ENCODE measurements around the gene LOC128125822. TPM values are rescaled to one million over a fixed set of nuclear protein-coding genes. Genes with fewer than 3 reads are reported as not detected.

The LOC128125822 gene

DNA sequence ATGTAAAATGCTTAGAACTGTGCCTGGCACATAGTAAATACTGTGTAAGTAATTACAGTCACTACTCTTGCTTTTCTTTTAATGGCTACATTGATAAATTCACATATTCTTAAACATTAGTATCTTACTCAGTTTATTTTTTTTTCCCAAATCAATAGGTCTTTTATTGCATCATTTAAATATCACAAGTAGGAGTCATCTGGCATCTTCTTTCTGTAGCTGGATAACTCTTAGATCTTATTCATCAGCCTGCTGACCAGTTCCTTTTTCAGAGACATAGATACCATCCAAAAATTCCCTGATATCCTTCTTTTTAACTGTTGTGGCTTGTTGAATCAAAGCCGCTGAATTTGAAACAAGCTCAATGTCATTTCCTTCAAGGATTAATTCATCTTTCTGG is 43.3 kb downstream of the LOC128125822 start:
- no peak for ATAC-seq
- H3K36me3 ChIP-seq, result no peaks in the 10 kb centered on the region
- no peak overlapping the region for H3K27ac ChIP-seq
- no peaks in the 10 kb centered on the region for H3K4me1 ChIP-seq
- TF ChIP-seq CTCF (IDR thresholded peaks at IDR 0.05) (no peak), POLR2A (IDR thresholded peaks at IDR 0.05) (no peak)
- intact Hi-C loops (cut with DNase I), result no loop called here
- H3K27me3 ChIP-seq, result no peaks in the 10 kb centered on the region
- no peaks in the 10 kb centered on the region for H3K9me3 ChIP-seq
- 100% methylated on average over 1 of the region's 1 CpG for WGBS (ENCODE audit: insufficient coverage, low coverage, low lambda C conversion rate, missing lambda C conversion rate)
- no peak for DNase-seq
- no peak overlapping the region for H3K4me3 ChIP-seq

Small RNA genes lying within 50 kb of the gene (small RNA-seq; reads per million reads assigned to genes)
- gene AL513043.1, result 0 to 0.10 reads per million in 2 experiments

Other genes with a start within 250 kb of the LOC128125822 start
- gene PTP4A1, start within 50 bp of the LOC128125822 start, total RNA-seq, result 100 to 1,000 TPM; 147 to 342 (median 225) TPM
- 10 to 100 TPM; 22.1 to 35.2 (median 31.5) TPM for gene PHF3, start 63.3 kb downstream of the LOC128125822 start, total RNA-seq

Measured in right lobe of liver (tissue), 6 donors.